A549 treated with dexamethasone at 1 μM for 4 hours (cell line): ENCODE data around the gene PRR23A. TPM values are rescaled to one million over a fixed set of nuclear protein-coding genes. Genes with fewer than 3 reads are reported as not detected.

ENCODE experiments used
- total RNA-seq: library from RNA; stranded (reverse); fragments of 200-300 nt; extraction: Qiagen RNA extraction; gene quantifications from 5 replicates; pipeline ENCODE4 v1.2.3, GENCODE V29; 2022

The PRR23A gene
- not detected in 5 replicates for total RNA-seq

GRCh38 chr3:139006051-139006716 is at the start of gene PRR23A:
Gene PRR23A (minus strand): TSS chr3:139006268. CDS start chr3:139006268, 0 bp downstream.

GRCh38 chr3:139044366-139045210 is 38.5 kb upstream of the PRR23A start, which contains the start of gene PRR23C:
Gene PRR23C (minus strand): TSS chr3:139044892. CDS start chr3:139044620, 272 bp downstream.

GRCh38 chr3:139020868-139021234 is 14.8 kb upstream of the PRR23A start, which contains the start of gene PRR23B:
Gene PRR23B (minus strand): TSS chr3:139020926. CDS start chr3:139020661, 265 bp downstream.

Other genes starting within 250 kb of the PRR23A start
- gene PIK3CB, start 171.3 kb downstream of the PRR23A start, total RNA-seq, result 14.9 to 20.0 TPM (median 18.7 TPM) in 5 replicates
- gene FOXL2, start 59.1 kb downstream of the PRR23A start, total RNA-seq, result 2.5 to 4.5 TPM (median 4.3 TPM) in 5 replicates
- 0.56 to 1.8 TPM (median 1.2 TPM) in 5 replicates for gene FOXL2NB, start 59.1 kb downstream of the PRR23A start, total RNA-seq
- not detected in 5 replicates for gene PRR23B, start 14.7 kb upstream of the PRR23A start, total RNA-seq
- gene PRR23C, start 38.6 kb upstream of the PRR23A start, total RNA-seq, result not detected in 5 replicates